ENCODE measurements around the gene GTPBP8. TPM values are rescaled to one million over a fixed set of nuclear protein-coding genes. Genes with fewer than 3 reads are reported as not detected.

Gene GTPBP8
- total RNA-seq, 1 experiment from 2014 or later, result 16.4 TPM

GRCh38 chr3:112958811-112959560 is 31.8 kb upstream of the GTPBP8 start:
- no peak overlapping the region for H3K4me3 ChIP-seq (replicated peaks in 1 of 2; ENCODE audit: low read depth in 1 of 2, low read length in 2 of 2)
- no TSS peak for BruUV-seq (replicated peaks)
- no peak overlapping the region for H3K27ac ChIP-seq (ENCODE audit: low read depth, low read length)
- intact Hi-C loops (cut with micrococcal nuclease), result no loop called here
- no peaks in the 10 kb centered on the region for H3K36me3 ChIP-seq (ENCODE audit: control insufficient read depth in 1 of 2, insufficient read depth in 2 of 2, low read length in 2 of 2)
- TF ChIP-seq ELF1 (IDR thresholded peaks at IDR 0.05; ENCODE audit: borderline replicate concordance, low read depth), result no peak
- no peak for TF ChIP-seq CEBPB (IDR thresholded peaks at IDR 0.05; ENCODE audit: low read depth)
- no peak for TF ChIP-seq TCF7L2 (IDR thresholded peaks at IDR 0.05; ENCODE audit: borderline replicate concordance, extremely low read depth, insufficient read depth, insufficient read length)
- TF ChIP-seq SP1 (IDR thresholded peaks at IDR 0.05; ENCODE audit: low read depth), result no peak
- no peak for TF ChIP-seq JUND (IDR thresholded peaks at IDR 0.05)
- no peak for TF ChIP-seq EZH2 (IDR thresholded peaks at IDR 0.05)
- TF ChIP-seq EZH2phosphoT487 (IDR thresholded peaks at IDR 0.05; ENCODE audit: borderline replicate concordance), result no peak
- TF ChIP-seq, protein P1, sequence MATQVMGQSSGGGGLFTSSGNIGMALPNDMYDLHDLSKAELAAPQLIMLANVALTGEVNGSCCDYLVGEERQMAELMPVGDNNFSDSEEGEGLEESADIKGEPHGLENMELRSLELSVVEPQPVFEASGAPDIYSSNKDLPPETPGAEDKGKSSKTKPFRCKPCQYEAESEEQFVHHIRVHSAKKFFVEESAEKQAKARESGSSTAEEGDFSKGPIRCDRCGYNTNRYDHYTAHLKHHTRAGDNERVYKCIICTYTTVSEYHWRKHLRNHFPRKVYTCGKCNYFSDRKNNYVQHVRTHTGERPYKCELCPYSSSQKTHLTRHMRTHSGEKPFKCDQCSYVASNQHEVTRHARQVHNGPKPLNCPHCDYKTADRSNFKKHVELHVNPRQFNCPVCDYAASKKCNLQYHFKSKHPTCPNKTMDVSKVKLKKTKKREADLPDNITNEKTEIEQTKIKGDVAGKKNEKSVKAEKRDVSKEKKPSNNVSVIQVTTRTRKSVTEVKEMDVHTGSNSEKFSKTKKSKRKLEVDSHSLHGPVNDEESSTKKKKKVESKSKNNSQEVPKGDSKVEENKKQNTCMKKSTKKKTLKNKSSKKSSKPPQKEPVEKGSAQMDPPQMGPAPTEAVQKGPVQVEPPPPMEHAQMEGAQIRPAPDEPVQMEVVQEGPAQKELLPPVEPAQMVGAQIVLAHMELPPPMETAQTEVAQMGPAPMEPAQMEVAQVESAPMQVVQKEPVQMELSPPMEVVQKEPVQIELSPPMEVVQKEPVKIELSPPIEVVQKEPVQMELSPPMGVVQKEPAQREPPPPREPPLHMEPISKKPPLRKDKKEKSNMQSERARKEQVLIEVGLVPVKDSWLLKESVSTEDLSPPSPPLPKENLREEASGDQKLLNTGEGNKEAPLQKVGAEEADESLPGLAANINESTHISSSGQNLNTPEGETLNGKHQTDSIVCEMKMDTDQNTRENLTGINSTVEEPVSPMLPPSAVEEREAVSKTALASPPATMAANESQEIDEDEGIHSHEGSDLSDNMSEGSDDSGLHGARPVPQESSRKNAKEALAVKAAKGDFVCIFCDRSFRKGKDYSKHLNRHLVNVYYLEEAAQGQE (IDR thresholded peaks at IDR 0.05; ENCODE audit: low read depth), result no peak
- TF ChIP-seq, protein P2, sequence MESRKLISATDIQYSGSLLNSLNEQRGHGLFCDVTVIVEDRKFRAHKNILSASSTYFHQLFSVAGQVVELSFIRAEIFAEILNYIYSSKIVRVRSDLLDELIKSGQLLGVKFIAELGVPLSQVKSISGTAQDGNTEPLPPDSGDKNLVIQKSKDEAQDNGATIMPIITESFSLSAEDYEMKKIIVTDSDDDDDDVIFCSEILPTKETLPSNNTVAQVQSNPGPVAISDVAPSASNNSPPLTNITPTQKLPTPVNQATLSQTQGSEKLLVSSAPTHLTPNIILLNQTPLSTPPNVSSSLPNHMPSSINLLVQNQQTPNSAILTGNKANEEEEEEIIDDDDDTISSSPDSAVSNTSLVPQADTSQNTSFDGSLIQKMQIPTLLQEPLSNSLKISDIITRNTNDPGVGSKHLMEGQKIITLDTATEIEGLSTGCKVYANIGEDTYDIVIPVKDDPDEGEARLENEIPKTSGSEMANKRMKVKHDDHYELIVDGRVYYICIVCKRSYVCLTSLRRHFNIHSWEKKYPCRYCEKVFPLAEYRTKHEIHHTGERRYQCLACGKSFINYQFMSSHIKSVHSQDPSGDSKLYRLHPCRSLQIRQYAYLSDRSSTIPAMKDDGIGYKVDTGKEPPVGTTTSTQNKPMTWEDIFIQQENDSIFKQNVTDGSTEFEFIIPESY (IDR thresholded peaks at IDR 0.05; ENCODE audit: extremely low read depth, insufficient replicate concordance, low read length), result no peak
- no peak for TF ChIP-seq ZNF274 (IDR thresholded peaks at IDR 0.05; ENCODE audit: low read depth, low read length)
- no peak for TF ChIP-seq EGR1 (IDR thresholded peaks at IDR 0.05; ENCODE audit: low read depth)
- TF ChIP-seq CTCF (IDR thresholded peaks at IDR 0.05 in 2 of 3, conservative IDR thresholded peaks at IDR 0.05 in 1 of 3; ENCODE audit: borderline replicate concordance in 1 of 3, insufficient read depth in 1 of 3, low read depth in 2 of 3, low read length in 2 of 3), result no peak
- TF ChIP-seq SIN3A (IDR thresholded peaks at IDR 0.05; ENCODE audit: low read depth), result no peak
- TF ChIP-seq SRF (IDR thresholded peaks at IDR 0.05; ENCODE audit: low read depth), result no peak
- TF ChIP-seq FOSL1 (IDR thresholded peaks at IDR 0.05; ENCODE audit: low read depth), result no peak
- DNase-seq (ENCODE audit: low read depth, low spot score) (no peak), ATAC-seq (no peak)
- H3K9ac ChIP-seq (ENCODE audit: low read length), result no peak overlapping the region
- H3K79me2 ChIP-seq (ENCODE audit: insufficient read depth, low read length), result no peaks in the 10 kb centered on the region
- CTCF ChIA-PET, result no interaction called here
- no peak overlapping the region for H3K4me2 ChIP-seq (ENCODE audit: low read length)
- no peak overlapping the region for H2AFZ ChIP-seq (ENCODE audit: low read depth, low read length, poor library complexity, severe bottlenecking)
- H3K4me1 ChIP-seq (ENCODE audit: control insufficient read depth in 1 of 2, insufficient read depth in 2 of 2, low read length in 2 of 2), result no peaks in the 10 kb centered on the region
- no peaks in the 10 kb centered on the region for H3K27me3 ChIP-seq (ENCODE audit: insufficient read depth, low read length)
- POLR2A ChIA-PET, result no interaction called here
- 0 out of 4 replicates have a peak, but pooled peaks cover 0 to 3% of the 10 kb centered on the region in 2 experiments for H3K9me3 ChIP-seq (ENCODE audit: control insufficient read depth in 1 of 2, insufficient read depth in 1 of 2, low read depth in 1 of 2, low read length in 2 of 2)
- no peaks in the 10 kb centered on the region for H3K9me2 ChIP-seq (ENCODE audit: insufficient read depth)
- no peaks in the 10 kb centered on the region for H4K20me1 ChIP-seq (ENCODE audit: insufficient read depth)
- RAD21 ChIA-PET (ENCODE audit: low non-redundant PET in 1 of 2, low total read pairs in 2 of 2, uncharacterized antibody in 2 of 2, unreplicated experiment in 2 of 2), result no interaction called here

All from HCT116 (cell line).